ENCODE measurements around the gene B2M. TPM values are rescaled to one million over a fixed set of nuclear protein-coding genes. Genes with fewer than 3 reads are reported as not detected.

B2M gene
- total RNA-seq, 1 donor from 2014 or later = 21.5 TPM

GRCh38 chr15:44705986-44706385, 5.3 kb upstream of the B2M start:
- Mint-ChIP-seq H3K36me3 (ENCODE audit: unreplicated experiment) (no peaks in the 10 kb centered on the region), H3K4me3 (ENCODE audit: unreplicated experiment) (no peak overlapping the region), H3K9me3 (ENCODE audit: unreplicated experiment) (peaks cover 4% of the 10 kb centered on the region), H3K27me3 (ENCODE audit: unreplicated experiment) (no peaks in the 10 kb centered on the region), H3K27ac (ENCODE audit: unreplicated experiment) (no peak overlapping the region), H3K4me1 (ENCODE audit: low read depth, unreplicated experiment) (no peaks in the 10 kb centered on the region)
- TF ChIP-seq CTCF (IDR thresholded peaks at IDR 0.05; ENCODE audit: partially characterized antibody, unreplicated experiment) = no peak
- DNase-seq = no peak

GRCh38 chr15:44706401-44706800, 4.9 kb upstream of the B2M start:
- Mint-ChIP-seq H3K27me3 (ENCODE audit: unreplicated experiment) (peaks cover 3% of the 10 kb centered on the region), H3K36me3 (ENCODE audit: unreplicated experiment) (no peaks in the 10 kb centered on the region), H3K4me3 (ENCODE audit: unreplicated experiment) (no peak overlapping the region), H3K4me1 (ENCODE audit: low read depth, unreplicated experiment) (no peaks in the 10 kb centered on the region), H3K9me3 (ENCODE audit: unreplicated experiment) (peaks cover 4% of the 10 kb centered on the region), H3K27ac (ENCODE audit: unreplicated experiment) (no peak overlapping the region)
- no peak for DNase-seq
- no peak for TF ChIP-seq CTCF (IDR thresholded peaks at IDR 0.05; ENCODE audit: partially characterized antibody, unreplicated experiment)

- Mint-ChIP-seq H3K27ac (ENCODE audit: unreplicated experiment) (no peak overlapping the region), H3K36me3 (ENCODE audit: unreplicated experiment) (no peaks in the 10 kb centered on the region), H3K4me1 (ENCODE audit: low read depth, unreplicated experiment) (no peaks in the 10 kb centered on the region), H3K9me3 (ENCODE audit: unreplicated experiment) (peaks cover 4% of the 10 kb centered on the region), H3K4me3 (ENCODE audit: unreplicated experiment) (no peak overlapping the region), H3K27me3 (ENCODE audit: unreplicated experiment) (peaks cover 3% of the 10 kb centered on the region)
- no peak for TF ChIP-seq CTCF (IDR thresholded peaks at IDR 0.05; ENCODE audit: partially characterized antibody, unreplicated experiment)
- DNase-seq = no peak
Observed at GRCh38 chr15:44706946-44707636, 4.2 kb upstream of the B2M start.

GRCh38 chr15:44710236-44711095, 851 bp upstream of the B2M start:
- Mint-ChIP-seq H3K36me3 (ENCODE audit: unreplicated experiment) (no peaks in the 10 kb centered on the region), H3K27me3 (ENCODE audit: unreplicated experiment) (peaks cover 3% of the 10 kb centered on the region), H3K9me3 (ENCODE audit: unreplicated experiment) (peaks cover 2% of the 10 kb centered on the region), H3K4me1 (ENCODE audit: low read depth, unreplicated experiment) (no peaks in the 10 kb centered on the region), H3K27ac (ENCODE audit: unreplicated experiment) (peak overlapping the region; percentile 73), H3K4me3 (ENCODE audit: unreplicated experiment) (peak overlapping the region; percentile 98)
- TF ChIP-seq CTCF (IDR thresholded peaks at IDR 0.05; ENCODE audit: partially characterized antibody, unreplicated experiment) = no peak
- DNase-seq = no peak

Measured in glutamatergic neuron (in vitro differentiated cells).